Stimulated activated CD4-positive, alpha-beta T cell treated with anti-CD3 and anti-CD28 coated beads, Interleukin-2, amount 100 ng/mL, for 24 hours (primary cell): Measurements from ENCODE around the gene NCOR1.
"Not testable (repeated sequence)": the region's sequence is repeated elsewhere in the genome, so short reads cannot be mapped to it uniquely, and the experiment has no call there.

ENCODE experiments used
- DNase-seq, 2 donors: peaks; one replicate each; pipeline ENCODE4 v3.0.0-alpha.2; 2020

The NCOR1 gene

DNA sequence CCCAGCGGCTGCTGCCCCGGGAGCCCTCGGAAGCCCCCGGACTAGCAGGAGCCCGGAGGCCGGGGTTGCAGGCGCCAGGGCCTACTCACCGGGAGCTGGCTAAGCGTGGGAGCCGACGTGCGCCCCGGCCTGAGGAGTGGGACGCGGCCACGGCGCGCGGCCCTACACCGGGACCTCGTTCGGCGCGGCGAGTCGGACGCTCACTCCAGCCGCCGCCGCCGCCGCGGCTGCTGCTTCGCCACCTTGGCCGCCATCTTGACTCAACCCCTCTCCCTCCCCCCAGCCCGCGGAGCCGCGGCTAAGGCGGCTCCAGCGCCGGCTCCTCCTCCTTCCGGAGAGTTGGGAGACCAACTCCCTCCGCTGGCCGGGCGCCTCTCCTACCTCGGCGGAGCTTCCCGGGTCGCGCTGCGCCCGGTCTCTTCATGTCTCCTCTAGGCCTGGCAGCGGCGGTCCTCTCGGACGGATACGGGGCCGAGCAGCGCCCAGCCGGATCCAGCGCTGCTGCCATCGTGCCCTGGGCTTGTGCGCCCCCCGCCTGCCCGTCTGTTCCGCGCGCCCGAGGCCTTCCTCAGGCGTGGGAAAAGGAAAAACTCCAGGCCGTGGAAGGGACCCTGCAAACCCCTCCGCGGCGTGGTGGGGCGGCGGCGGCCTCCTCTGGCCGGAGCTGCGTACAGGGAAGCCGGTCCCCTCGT, at the start of gene NCOR1:
NCOR1 (minus strand) TSS at position 262 of the 692 bp plus-strand sequence. CDS start 20,965 bp downstream, outside the sequence.
- peak; percentile 90 to 91 for DNase-seq

DNA sequence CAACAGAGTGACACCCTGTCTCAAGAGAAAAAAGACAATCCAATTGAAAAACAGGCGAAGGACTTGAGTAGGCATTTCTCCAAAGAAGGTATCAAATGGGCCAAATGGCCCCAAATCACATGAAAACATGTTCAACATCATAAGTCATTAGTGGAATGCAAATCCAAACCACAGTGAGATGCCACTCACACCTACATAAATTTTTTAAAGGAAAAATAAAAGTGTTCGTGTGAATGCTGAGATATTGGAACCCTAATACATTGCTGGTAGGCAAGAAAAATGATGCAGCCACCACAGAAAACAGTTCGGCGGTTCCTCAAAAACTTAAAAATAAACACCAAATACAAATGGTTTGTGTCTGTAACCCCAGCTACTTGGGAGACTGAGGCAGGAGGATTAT, 46.9 kb upstream of the NCOR1 start:
- no peak for DNase-seq

DNA sequence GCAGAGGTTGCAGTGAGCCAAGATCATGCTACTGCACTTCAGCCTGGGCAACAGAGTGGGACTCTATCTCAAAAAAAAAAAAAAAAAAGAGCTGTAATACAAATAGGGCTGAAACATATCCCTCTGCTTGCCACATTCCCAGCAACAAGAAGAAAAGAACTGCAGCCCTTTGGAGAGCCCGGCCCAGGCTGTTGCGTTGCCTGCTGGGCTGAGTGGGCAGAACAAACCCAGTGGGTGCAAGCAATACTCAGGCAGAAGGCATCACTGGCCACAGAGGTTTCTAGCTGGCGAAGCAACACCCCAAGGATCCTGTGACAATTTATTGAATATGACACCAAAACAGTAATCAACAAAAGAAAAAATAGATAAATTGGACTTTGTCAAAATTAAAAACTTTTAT, 45.7 kb upstream of the NCOR1 start:
- DNase-seq = no peak

DNA sequence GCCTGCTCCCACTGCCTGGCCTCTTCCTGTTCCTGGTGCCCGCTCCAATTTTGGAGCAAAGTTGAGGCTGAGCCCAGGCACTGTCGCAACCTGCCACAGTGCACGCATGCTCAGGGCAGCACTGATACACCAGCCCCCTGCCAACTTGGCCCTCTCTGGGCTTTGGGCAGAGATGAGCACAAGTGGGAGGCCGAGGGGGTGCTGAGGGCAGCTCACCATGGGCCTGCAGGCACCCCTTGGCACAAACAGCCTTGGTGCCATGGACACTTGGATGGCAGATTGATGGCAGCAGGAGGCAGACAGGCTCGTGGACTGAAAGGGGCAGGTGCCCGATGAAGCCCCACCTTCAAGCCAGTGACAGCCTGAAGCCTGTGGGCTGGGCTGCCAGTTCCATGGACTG, 44.6 kb upstream of the NCOR1 start:
- DNase-seq = no peak

DNA sequence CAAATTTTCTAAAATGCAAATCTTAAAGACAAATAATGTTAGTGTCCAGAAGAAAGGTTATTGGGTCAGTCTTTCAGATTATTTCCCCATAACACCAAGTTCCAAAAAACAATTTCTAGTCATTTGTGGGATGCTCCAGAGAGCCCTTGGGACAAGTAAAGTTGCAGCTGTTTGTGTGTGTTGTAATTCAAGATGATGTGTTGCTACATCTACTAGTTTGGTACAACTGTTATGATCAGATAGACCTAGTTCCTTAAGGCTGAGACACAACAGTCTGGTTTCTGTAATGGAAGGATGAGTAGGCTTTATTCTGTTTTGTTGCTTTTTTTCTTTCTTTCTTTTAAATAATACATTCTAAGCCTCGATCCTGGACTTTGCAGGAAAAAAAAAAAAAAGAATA, 43.6 kb upstream of the NCOR1 start:
- DNase-seq = no peak

DNA sequence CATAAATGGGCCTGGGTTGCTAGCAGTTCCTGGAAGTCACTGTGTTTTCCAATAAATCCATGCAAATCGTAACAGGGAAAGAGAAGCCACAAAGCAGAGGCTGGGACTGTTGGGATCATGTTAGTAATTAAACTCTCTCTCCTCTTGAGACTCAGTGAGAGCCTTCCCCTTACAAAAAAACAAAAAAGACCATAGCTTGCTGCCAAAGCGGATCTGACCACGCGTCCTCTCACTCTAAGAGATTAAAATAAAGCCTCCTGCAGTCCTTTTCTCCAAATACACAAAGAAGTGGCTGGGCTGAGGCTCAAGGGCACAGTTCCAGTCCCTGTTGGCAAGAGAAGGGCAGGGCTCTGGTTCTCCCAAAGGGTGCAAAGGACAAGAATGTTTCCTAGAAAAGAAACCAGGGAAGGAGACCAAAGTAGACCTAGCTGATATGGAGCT, 40.2 kb upstream of the NCOR1 start:
- no peak for DNase-seq

DNA sequence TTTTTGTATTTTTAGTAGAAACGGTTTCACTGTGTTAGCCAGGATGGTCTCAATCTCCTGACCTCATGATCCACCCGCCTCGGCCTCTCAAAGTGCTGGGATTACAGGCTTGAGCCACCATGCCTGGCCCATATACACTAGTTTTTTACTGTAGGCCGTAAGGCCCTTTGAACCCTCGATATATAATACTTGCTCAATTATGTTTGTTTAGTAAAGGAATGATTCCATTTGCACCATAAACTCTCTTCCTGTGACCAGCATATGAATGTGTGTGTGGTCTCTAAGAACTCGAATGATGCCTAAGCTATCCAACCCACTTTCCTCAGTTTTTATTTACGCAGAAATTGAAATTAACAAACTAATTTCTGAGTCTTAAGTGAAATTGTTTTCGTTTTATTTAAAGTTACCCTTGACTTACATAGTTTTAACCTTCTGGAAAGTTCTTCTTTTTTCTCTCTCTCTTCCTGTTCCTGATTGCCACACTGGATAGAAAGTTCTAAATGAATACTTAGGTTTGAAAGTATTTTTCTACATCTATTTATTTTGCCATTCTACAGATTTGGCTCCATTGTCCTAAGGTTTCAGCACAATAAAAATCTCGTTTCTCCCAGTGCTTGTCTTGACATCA, 39.6 kb upstream of the NCOR1 start:
- no peak for DNase-seq

DNA sequence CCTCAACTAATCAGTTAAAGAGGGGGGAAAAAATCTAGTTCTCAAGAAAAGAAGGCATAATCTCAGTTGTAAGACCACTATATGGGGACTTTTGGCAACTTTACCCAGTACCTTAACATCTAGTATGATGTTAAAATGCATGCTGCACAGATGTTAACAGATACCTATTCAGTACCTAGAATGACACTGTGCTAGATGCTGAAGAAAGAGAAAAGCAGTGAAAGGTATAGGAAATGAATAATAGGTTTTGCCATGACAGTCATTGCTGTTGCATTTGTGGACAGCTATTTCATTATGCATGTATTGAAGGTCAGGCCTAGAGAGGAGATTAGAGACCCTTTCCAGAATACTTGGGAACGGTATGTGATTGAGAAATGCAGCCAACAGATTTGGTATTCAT, 36.2 kb upstream of the NCOR1 start:
- no peak for DNase-seq

DNA sequence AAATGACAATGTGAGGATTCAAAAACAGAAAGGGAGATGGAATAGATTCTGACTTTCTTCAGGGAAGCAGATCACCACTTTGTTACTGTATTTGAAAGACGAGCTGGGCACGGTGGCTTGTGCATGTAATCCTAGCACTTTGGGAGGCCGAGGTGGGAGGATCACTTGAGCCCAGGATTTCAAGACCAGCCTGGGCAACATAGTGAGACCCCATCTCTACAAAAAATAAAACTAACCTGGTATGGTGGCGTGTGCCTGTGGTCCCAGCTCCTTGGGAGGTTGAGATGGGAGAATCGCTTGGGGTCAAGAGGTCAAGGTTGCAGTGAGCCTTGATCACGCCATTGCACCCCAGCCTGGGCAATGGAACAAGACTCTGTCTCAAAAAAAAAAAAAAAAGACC, 35.7 kb upstream of the NCOR1 start:
- DNase-seq = no peak

DNA sequence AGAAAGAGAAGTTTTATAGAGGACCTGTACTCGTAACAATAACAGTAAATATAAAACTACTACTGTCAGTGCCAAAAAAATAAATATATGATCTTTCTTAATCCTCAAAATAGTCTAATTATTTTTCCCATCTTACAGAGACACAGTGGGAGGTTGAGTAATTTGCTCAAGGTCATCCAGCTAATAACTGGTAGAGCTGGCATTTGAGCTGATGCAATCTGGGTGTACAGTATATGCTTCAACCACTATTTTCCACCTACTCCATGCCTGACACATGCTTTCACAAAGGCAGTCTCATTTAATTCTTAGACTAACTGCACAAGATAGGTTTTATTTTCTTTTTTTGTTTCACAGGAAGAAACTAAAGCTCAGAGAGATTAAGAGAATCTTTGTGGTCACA, 35.3 kb upstream of the NCOR1 start:
- no peak for DNase-seq

DNA sequence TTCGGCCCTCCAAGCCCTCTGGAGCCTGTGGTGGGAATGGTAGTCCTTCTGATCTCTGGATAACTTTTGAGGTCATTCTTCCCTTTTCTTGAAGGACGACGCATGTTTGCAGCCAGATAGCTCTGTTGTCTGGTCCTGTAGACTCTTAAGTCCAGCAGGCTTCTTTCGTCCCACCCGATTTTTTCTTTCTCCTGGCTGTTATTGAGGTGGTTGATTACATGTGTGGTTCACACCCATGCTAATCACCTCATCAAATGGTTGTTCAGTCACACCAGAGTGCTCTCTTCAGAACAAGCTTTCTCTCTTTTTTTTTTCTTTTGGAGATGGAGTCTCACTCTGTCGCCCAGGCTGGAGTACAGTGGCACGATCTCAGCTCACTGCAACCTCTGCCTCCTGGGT, 32.3 kb upstream of the NCOR1 start:
- no peak for DNase-seq

DNA sequence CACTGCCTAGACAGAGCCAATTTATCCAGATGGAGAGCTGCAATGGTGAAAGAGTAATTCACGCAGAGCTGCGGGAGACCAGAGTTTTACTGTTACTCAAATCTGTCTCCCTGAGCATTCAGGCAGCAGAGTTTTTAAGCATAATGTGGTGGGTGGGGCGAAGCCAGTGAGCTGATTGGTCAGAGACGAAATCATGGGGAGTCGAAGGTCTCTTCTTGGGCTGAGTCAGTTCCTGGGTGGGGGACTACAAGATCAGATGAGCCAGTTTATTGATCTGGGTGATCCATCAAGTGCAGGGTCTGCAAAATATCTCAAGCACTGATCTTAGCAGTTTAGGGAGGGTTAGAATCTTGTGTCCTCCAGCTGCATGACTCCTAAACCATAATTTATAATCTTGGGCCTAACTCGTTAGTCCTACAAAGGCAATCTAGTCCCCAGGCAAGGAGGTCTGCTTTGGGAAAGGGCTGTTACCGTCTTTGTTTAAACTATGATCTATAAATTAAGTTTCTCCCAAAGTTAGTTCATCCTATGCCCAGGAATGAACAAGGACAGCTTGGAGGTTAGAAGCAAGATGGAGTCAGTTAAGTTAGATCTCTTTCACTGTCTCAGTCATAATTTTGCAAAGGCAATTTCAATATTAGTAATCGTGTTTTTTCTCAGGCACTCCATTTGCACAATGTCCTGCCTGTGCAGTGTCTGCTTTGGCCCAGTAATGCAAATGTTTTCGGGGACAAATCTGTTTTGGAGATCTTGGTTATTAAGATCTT, 28.6 kb upstream of the NCOR1 start:
- DNase-seq = no peak

DNA sequence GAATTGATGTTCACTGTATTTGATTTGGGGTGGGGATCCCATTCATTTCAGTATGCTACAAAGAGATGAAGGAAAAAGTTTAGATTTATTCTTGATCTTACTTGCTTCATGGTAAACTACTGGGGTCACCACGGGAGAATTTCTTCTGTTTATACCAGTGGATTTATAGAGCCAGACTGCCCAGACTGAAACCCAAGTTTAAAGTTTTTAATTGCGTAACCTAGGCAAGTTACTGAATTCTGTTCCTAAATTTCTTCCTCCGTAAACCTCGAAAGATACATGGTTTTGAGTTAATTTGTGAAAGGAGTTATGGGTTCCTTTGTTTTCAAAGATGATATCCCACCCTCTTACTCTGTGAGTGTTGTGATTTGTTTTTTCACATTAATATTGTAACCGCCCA, 28.1 kb upstream of the NCOR1 start:
- DNase-seq = no peak

DNA sequence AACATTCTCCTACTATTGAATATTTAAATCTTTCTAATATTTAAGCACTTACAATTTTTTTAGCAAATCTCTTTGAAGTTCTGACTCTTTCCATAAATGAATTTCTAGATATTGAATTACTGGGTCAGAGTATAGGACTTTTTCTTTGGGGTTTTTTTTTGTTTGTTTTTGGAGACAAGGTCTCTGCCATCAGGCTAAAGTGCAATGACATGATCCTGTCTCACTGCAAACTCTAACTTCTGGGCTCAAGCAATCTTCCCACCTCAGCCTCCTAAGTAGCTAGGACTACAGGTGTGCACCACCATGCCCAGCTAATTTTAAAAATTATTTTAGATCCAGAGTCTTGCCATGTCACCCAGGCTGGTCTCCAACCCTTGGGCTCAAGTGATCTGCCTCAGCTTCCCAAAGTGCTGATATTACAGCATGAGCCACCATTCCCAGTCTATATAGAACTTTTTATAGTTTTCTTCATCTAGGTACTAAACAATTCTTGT, 26.6 kb upstream of the NCOR1 start:
- DNase-seq = no peak

DNA sequence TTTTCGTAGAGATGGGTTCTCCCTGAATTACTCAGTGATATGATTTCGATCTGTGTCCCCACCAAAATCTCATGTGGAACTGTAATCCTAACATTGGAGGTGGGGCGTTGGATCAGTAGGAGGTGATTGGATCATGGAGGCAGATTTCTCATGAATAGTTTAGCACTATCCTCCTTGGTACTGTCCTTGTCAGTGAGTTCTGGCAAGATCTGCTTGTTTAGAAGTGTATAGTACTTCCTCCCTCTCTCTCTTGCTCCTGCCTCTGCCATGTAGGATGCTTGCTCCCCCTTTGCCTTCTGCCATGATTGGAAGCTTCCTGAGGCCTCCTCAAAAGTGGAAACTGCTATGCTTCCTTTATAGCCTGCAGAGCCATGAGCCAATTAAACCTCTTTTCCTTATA, 24.6 kb upstream of the NCOR1 start:
- DNase-seq = no peak

DNA sequence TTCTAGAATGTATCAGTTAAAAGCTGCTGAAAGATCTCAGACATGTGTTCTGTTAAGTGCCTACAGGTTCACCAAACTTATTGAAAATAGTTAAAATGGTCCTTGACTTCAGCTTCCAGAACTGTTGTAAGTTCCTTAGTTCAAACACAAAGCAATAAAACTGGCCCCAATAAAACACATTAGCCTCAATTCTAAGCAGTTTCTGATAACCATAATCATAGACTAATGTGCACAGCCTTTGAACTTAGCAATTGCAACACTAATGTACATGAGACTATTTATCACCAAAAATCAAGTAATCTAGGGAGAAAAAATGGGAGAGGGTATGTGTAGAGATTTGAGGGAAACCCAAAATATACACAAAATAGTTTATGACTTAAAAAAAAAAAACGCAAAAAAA, 17.1 kb upstream of the NCOR1 start:
- no peak for DNase-seq

DNA sequence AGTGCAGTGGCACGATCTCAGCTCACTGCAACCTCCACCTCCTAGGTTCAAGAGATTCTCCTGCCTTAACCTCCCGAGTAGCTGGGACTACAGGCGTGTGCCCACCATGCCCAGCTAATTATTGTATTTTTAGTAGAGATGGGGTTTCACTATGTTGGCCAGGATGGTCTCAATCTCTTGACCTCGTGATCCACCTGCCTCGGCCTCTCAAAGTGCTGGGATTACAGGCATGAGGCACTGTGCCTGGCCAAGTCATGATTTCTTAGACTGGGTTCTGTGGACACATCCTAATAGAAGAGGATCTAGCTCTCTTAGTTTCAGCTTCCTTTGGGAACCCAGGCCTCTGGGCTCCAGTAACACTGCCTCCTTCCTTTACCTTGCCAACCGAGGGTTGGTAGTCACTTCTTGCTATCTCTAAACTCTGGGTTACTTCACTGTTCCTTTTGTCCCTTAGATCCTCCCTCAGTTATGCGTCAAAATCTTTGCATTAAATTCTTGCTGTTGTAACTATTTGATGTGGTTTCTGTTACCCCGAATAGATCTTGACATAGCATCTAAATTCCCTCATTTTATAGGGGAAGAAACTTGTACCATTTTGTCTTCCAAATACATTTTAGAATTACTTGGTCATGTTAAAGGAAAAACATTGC, 14.7 kb upstream of the NCOR1 start:
- not testable (repeated sequence) for DNase-seq

DNA sequence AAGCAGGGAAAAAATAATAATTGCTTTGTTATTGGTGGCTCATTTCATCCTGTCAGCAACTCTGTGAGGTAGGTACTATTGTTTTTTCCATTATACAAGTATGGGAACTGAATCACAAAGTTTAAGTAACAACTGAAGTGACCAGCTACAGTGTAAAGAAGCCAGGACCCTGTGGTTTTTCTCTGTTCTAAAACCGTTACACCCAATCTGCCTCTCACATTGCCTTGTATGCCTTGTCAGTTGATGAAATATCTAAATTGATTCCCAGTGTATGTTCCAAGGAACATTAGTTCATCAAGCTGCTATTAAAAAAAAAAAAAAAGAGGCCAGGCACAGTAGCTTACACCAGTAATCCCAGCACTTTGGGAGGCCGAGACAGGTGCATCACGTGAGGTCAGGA, 7.1 kb upstream of the NCOR1 start:
- no peak for DNase-seq

DNA sequence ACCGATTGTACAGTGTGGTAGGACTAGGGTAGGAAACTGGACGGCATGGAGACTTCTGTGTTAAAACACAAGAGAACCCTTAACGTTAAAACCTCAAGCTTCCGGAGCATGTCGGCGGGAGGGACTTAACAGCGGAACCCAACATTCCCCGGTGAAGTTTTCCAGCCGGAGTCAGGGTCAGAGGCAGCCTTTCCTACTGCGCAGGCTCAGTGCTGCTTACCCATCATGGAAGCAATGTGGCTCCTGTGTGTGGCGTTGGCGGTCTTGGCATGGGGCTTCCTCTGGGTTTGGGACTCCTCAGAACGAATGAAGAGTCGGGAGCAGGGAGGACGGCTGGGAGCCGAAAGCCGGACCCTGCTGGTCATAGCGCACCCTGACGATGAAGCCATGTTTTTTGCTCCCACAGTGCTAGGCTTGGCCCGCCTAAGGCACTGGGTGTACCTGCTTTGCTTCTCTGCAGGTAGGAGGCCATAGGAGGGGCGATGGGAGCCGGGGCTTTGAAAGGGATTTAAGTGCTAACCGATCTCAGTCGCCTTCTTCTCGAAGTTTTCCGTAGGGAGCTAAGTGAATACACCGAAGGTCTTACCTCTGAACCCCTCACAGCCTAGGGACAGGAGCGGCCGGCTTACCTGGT, 1.8 kb upstream of the NCOR1 start, which contains the start of gene PIGL:
PIGL (plus strand) TSS at position 209 of the 634 bp plus-strand sequence; CDS start at position 226, 17 bp downstream.
- DNase-seq = peak; percentile 88 to 91

DNA sequence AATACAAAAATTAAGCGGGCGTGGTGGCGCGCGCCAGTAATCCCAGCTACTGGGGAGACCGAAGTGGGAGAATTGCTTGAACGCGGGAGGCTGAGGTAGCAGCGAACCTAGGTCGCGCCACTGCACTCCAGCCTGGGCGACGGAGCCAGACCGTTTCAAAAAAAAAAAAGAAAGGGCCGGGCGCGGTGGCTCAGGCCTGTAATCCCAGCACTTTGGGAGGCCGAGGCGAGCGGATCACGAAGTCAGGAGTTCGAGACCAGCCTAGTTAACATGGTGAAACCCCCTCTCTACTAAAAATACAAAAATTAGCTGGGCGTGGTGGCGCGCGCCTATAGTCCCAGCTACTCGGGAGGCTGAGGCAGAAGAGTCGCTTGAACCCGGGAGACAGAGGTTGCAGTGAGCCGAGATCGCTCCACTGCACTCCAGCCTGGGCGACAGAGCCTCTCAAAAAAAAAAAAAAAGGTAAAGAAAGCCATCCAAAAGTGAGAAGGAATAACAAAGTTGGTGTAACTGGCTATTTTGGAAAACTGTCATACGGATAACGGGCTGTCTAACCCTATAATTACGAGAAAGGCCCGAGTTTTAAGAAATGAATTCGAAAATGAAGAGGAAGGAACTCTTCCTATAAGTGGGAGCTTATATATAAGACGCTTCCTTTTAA, 1.1 kb upstream of the NCOR1 start:
- not testable (repeated sequence) for DNase-seq

DNA sequence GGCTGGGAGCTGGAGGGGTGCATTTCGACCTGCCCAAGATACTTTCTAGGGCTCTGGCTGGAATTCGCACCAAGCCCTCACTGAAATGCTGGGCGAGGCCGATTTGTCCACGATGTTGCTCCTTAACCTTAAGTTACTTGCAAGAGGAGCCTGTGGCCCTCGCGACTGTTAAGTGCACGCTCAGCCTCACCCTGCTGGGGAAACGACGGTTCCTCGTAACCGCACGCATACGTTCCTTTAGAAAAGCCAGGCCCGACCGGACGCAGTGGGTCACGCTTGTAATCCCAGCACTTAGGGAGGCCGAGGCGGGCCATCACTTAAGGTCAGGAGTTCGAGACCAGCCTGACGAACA, 607 bp upstream of the NCOR1 start:
- DNase-seq = peak in 1 of 2 donors; percentile 31

DNA sequence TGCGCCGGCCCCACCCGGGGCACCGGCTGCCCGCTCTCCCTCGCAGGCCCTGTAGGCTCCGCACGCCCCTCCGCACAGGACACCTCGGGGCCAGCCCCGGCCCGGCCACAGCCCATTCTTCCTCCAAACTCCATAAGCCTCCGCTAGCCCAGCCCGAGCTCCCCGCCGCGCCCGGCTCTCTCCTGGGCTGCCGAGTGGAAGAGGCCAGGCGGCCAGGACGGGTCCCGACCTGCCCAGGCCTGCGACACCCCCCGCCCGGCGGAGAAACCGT, 397 bp downstream of the NCOR1 start:
- DNase-seq = peak; percentile 46 to 53
